Activated B cell treated with CpG ODN at 0.5 μM for 24 hours (primary cell): ENCODE results near the gene RCAN2. TPM values are rescaled to one million over a fixed set of nuclear protein-coding genes. Genes with fewer than 3 reads are reported as not detected.

Experiments
- ATAC-seq: fragments of 200-7000 bp; cut with Tn5 transposase; one replicate; pipeline ENCODE4 v1.10.0; 2021; ENCODE audit warnings: low read depth, mild to moderate bottlenecking, moderate library complexity
- CTCF ChIA-PET: fragments of 350-600 bp; sonication (Branson Sonifier 250); formaldehyde crosslinking; loops from one replicate; lab custom pipeline; 2021; ENCODE audit warnings: antibody characterized with exemption; lab: Charles Lee
- POLR2A ChIA-PET: fragments of 350-600 bp; sonication (Branson Sonifier 250); formaldehyde crosslinking; loops from one replicate; lab custom pipeline; 2021; ENCODE audit warnings: antibody characterized with exemption; lab: Charles Lee
- DNase-seq: peaks from one replicate; pipeline ENCODE4 v3.0.0; 2022
- H3K27ac Mint-ChIP-seq: one replicate; pipeline ENCODE4 v1.8.0; 2020; ENCODE audit warnings: mixed read lengths
- H3K27me3 Mint-ChIP-seq: one replicate; pipeline ENCODE4 v1.8.0; 2021; ENCODE audit warnings: mixed read lengths
- H3K36me3 Mint-ChIP-seq: one replicate; pipeline ENCODE4 v1.8.0; 2021; ENCODE audit warnings: low read depth, mixed read lengths
- H3K4me1 Mint-ChIP-seq: one replicate; pipeline ENCODE4 v1.8.0; 2021; ENCODE audit warnings: mixed read lengths
- H3K4me3 Mint-ChIP-seq: one replicate; pipeline ENCODE4 v1.8.0; 2020; ENCODE audit warnings: mild to moderate bottlenecking, mixed read lengths
- H3K9me3 Mint-ChIP-seq: one replicate; pipeline ENCODE4 v1.8.0; 2020; ENCODE audit warnings: mixed read lengths
- CTCF ChIP-seq: fragments of 200-600 bp; IDR thresholded peaks from one replicate; pipeline ENCODE4 v1.8.0; 2022; ENCODE audit warnings: antibody characterized with exemption, mild to moderate bottlenecking
- intact Hi-C: fragments of 100-400 bp; cut with micrococcal nuclease; formaldehyde crosslinking; loops from one replicate; pipeline ENCODE4 v1.15.1; 2024
- total RNA-seq: library from RNA; stranded (reverse); gene quantifications from 2 replicates; pipeline ENCODE4 v1.2.3, GENCODE V29; 2022

Gene RCAN2
- total RNA-seq, 1 donor from 2014 or later: not detected

GRCh38 chr6:46299253-46299652 lies 192.0 kb downstream of the RCAN2 start:
- H3K27ac Mint-ChIP-seq: no peak overlapping the region
- DNase-seq (no peak), ATAC-seq (no peak)
- TF ChIP-seq CTCF: no peak
- no peaks in the 10 kb centered on the region for H3K27me3 Mint-ChIP-seq
- peaks cover 3% of the 10 kb centered on the region for H3K9me3 Mint-ChIP-seq
- H3K4me3 Mint-ChIP-seq: no peak overlapping the region
- intact Hi-C loops: no loop called here
- ChIA-PET POLR2A (no interaction called here), CTCF (no interaction called here)
- H3K4me1 Mint-ChIP-seq: no peaks in the 10 kb centered on the region
- no peaks in the 10 kb centered on the region for H3K36me3 Mint-ChIP-seq

GRCh38 chr6:46296586-46296985 lies 194.7 kb downstream of the RCAN2 start:
- Mint-ChIP-seq H3K4me1 (peaks cover 5% of the 10 kb centered on the region), H3K27ac (no peak overlapping the region), H3K4me3 (no peak overlapping the region), H3K27me3 (peaks cover under 1% of the 10 kb centered on the region), H3K36me3 (no peaks in the 10 kb centered on the region), H3K9me3 (no peaks in the 10 kb centered on the region)
- ATAC-seq (no peak), DNase-seq (no peak)
- intact Hi-C loops: no loop called here
- ChIA-PET CTCF (no interaction called here), POLR2A (no interaction called here)
- TF ChIP-seq CTCF: no peak

- no peak for TF ChIP-seq CTCF
- H3K27me3 Mint-ChIP-seq: peaks cover 5% of the 10 kb centered on the region
- ATAC-seq: no peak
- no peak overlapping the region for H3K27ac Mint-ChIP-seq
- no peaks in the 10 kb centered on the region for H3K36me3 Mint-ChIP-seq
- ChIA-PET POLR2A (no interaction called here), CTCF (interaction anchor here (1.3 kb wide), 1 partner anchor 73 kb away, joined by 3 read pairs; no protein-coding TSS in a partner anchor)
- no peak overlapping the region for H3K4me3 Mint-ChIP-seq
- intact Hi-C loops: no loop called here
- H3K4me1 Mint-ChIP-seq: peaks cover 5% of the 10 kb centered on the region
- H3K9me3 Mint-ChIP-seq: no peaks in the 10 kb centered on the region
- DNase-seq: no peak
These were observed 197.5 kb downstream of the RCAN2 start for GRCh38 chr6:46293641-46294316.

GRCh38 chr6:46291880-46292279 lies 199.4 kb downstream of the RCAN2 start:
- intact Hi-C loops: no loop called here
- peaks cover 8% of the 10 kb centered on the region for H3K4me1 Mint-ChIP-seq
- no peak for ATAC-seq
- H3K9me3 Mint-ChIP-seq: no peaks in the 10 kb centered on the region
- H3K27ac Mint-ChIP-seq: no peak overlapping the region
- no peak for TF ChIP-seq CTCF
- H3K36me3 Mint-ChIP-seq: no peaks in the 10 kb centered on the region
- DNase-seq: no peak
- H3K27me3 Mint-ChIP-seq: peaks cover 5% of the 10 kb centered on the region
- H3K4me3 Mint-ChIP-seq: no peak overlapping the region
- CTCF ChIA-PET: no interaction called here
- POLR2A ChIA-PET: no interaction called here

- intact Hi-C loops: no loop called here
- Mint-ChIP-seq H3K36me3 (no peaks in the 10 kb centered on the region), H3K4me1 (peaks cover 8% of the 10 kb centered on the region), H3K27me3 (peaks cover 5% of the 10 kb centered on the region), H3K9me3 (no peaks in the 10 kb centered on the region), H3K4me3 (no peak overlapping the region), H3K27ac (no peak overlapping the region)
- ChIA-PET POLR2A (interaction anchor here (0.5 to 0.6 kb wide), 2 partner anchors 122 to 1842 kb away, joined by 3 to 8 read pairs; no protein-coding TSS in a partner anchor), CTCF (no interaction called here)
- no peak for TF ChIP-seq CTCF
- DNase-seq (no peak), ATAC-seq (no peak)
These were observed 200.0 kb downstream of the RCAN2 start for GRCh38 chr6:46291275-46291633.
